Right lobe of liver (tissue), 4 donors: ENCODE results near the gene COL7A1.

ENCODE experiments used
- POLR2A ChIP-seq: fragments of 450-650 bp; IDR thresholded peaks from one replicate; pipeline ENCODE4 v1.6.1; 2017; ENCODE audit warnings: antibody characterized with exemption, mild to moderate bottlenecking
- TF ChIP-seq, protein P1 (sequence below), 4 donors: fragments of 200-600 bp in 3 of 4; fragments of 450-650 bp in 1 of 4; IDR thresholded peaks; one replicate each; pipeline versions ENCODE4 v1.5.1 to v1.8.0; 2016 to 2022; ENCODE audit warnings: antibody characterized with exemption in 4 of 4, mild to moderate bottlenecking in 2 of 4
- donor health status: DM: no; HTN: no; CAD: no.
- donor health status: DM: no; HTN: no; CAD: no.
- donor health status: DM: no; HTN: yes; CAD: no.

DNA sequence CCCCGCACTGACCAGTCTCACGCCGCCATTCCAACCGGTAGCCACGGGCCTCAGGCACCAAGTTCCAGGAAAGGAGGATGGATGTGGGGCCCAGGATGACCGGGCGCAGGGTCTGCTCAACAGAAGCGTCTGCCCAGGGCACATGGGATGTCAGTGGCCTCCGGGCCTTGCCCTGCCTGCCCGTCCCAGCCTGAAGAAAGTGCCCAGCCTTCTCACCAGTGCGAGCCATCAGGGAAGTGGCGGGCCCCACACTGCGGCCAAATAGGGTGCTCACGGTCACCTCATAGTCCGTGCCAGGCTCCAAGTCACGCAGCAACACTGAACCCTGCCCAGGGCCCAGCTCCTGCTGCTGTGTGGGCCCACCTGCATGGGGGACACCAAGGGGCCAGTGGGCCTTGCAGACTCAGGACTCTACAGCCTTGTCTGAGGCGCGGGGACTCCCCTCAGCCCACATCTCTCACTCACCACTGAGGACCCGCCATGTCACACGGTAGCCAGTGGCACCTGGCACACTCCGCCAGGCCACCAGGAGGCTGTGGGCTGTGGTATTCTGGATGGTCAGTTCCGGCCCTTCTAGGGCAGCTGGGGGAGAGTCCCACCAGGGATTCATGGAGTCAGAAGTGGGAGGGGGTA, 3.1 kb downstream of the COL7A1 start:
- TF ChIP-seq, protein P1, sequence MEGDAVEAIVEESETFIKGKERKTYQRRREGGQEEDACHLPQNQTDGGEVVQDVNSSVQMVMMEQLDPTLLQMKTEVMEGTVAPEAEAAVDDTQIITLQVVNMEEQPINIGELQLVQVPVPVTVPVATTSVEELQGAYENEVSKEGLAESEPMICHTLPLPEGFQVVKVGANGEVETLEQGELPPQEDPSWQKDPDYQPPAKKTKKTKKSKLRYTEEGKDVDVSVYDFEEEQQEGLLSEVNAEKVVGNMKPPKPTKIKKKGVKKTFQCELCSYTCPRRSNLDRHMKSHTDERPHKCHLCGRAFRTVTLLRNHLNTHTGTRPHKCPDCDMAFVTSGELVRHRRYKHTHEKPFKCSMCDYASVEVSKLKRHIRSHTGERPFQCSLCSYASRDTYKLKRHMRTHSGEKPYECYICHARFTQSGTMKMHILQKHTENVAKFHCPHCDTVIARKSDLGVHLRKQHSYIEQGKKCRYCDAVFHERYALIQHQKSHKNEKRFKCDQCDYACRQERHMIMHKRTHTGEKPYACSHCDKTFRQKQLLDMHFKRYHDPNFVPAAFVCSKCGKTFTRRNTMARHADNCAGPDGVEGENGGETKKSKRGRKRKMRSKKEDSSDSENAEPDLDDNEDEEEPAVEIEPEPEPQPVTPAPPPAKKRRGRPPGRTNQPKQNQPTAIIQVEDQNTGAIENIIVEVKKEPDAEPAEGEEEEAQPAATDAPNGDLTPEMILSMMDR (IDR thresholded peaks at IDR 0.05): no peak
- no peak for TF ChIP-seq POLR2A
